ENCODE results near the gene ALDH7A1.
"Not testable (repeated sequence)": the region's sequence is repeated elsewhere in the genome, so short reads cannot be mapped to it uniquely, and the experiment has no call there.

Gene ALDH7A1

DNA sequence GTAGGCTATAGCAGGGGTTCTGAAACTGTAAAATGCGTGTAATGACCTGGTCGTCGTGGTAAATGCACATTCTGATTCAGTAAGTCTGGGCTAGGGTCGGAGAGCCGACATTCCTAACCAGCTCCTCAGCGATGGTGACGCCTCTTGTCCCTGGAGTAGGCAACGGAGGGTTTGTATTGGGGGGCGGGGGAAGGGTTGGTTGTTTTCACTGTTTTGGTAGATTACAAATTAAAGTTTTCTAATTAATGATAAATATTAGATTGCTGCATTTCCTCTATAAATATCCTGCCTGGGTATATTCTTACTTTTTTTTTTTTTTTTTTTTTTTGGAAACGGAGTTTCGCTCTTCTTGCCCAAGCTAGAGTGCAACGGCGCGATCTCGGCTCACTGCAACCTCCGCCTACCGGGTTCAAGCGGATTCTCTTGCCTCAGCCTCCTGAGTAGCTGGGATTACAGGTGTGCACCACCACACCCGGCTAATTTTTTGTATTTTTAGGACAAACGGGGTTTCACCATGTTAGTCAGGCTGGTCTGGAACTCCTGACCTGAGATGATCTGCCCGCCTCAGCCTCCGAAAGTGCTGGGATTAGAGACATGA lies 566 bp upstream of the ALDH7A1 start:
- FAIRE-seq (no peak), DNase-seq (ENCODE audit: low spot score) (no peak)

DNA sequence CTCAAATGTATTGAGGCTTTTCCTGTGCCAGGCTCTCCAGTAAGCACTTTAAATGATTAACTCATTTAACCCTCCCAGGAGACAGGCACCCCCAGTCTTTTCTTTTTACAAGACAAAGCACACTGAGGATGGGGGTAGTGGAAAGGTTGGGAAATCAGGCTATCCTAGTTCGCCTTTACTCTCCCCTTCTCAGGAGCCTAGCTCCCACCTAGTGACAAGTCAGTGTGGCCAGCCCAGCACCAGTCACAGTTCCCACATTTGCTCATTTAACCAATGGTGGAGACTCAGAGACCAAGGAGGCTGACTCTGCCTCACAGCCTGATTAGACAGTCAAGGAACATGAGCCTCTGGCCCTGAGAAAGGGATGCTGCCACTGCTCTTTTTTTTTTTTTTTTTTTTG lies 3.5 kb downstream of the ALDH7A1 start:
- DNase-seq (ENCODE audit: low spot score) (no peak), FAIRE-seq (no peak)

DNA sequence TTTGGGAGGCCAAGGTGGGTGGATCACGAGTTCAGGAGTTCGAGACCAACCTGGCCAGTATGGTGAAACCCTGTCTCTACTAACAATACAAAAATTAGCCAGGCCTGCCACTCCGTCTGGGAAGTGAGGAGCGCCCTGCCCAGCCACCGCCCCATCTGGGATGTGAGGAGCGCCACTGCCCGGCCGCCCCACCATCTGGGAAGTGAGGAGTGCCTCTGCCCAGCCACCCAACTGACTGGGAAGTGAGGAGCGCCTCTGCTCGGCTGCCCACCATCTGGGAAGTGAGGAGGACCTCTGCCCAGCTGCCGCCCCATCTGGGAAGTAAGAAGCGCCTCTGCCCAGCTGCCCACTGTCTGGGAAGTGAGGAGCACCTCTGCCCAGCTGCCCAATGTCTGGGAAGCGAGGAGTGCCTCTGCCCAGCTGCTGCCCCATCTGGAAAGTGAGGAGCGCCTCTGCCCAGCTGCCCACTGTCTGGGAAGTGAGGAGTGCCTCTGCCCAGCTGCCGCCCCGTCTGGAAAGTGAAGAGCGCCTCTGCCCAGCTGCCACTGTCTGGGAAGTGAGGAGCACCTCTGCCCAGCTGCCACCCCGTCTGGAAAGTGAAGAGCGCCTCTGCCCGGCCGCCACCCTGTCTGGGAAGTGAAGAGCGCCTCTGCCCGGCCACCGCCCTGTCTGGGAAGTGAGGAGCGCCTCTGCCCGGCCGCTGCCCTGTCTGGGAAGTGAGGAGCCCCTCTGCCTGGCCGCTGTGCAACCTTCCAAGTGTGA lies 5.3 kb downstream of the ALDH7A1 start:
- DNase-seq (ENCODE audit: low spot score) (no peak), FAIRE-seq (no peak)

DNA sequence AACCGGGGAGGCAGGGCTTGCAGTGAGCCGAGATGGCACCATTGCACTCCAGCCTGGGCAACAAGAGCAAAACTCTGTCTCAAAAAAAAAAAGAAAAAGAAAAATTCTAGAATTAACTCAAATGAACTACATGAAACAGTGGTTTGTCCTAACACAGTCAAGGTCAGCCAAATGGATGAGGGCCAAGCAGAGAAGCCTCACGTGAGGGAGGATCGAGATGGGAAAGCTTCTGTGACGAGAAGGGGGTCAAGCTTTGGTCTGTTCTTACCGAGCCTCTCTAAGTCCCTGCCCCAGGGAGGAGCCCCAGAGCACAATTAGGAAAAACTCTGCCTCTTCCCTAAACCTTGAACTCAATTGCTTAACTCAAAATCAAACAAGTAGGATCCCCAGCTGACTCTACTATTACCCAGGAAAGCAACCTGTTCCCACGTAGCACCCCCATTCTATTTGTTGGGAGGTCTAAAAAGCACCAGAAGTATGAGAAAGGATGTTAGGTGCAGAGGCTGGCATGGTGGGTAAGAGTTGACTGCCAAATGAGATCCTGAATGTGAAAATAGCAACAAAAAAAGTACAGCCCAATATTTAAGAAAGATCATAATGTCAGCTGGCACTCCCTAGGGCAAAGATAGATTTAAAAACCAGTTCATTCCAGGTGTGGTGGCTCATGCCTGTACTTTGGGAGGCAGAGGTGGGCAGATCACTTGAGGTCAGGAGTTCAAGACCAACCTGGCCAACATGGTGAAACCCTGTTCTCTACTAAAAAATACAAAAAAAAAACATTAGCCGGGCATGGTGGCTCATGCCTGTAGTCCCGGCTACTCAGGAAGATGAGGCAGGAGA lies 7.2 kb downstream of the ALDH7A1 start:
- FAIRE-seq (no peak), DNase-seq (ENCODE audit: low spot score) (no peak)

DNA sequence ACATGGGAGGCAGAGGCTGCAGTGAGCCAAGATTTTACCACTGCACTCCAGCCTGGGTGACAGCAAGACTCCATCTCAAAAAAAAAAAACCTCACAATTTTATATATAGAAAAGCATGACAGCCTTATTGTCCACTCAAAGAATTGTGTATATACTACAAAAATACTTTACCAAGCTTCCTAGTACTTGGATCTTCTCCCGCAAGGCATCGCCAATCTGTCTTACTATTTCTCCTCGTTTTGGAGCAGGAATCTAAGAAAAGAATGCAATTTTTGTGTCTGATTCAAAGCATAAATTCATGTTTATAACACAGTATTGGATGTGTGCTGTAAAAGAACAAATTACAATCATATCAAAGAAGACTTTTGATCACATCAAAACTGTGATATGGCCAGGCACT lies 11.3 kb downstream of the ALDH7A1 start:
- no peak for FAIRE-seq

DNA sequence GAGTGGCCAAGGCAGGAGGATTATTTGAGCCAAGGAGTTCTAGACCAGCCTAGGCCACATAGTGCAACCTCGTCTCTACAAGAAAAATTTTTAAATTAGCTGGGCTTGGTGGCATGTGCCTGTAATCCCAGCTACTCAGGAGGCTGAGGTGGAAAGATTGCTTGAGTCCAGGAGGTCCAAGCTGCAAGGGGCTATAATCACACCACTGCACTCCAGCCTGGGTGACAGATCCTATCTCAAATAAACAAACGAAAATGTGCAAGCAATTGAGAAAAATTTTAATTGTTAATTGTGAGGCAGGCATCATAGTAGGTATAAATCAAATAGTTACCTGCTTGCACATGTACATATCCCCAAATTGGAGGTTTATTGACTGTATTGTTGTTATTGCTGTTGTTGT lies 15.3 kb downstream of the ALDH7A1 start:
- FAIRE-seq = no peak
- no peak for DNase-seq (ENCODE audit: low spot score)

More for the DNA sequence above, 11.3 kb downstream of the ALDH7A1 start:
- no peak for DNase-seq (ENCODE audit: low spot score)

DNA sequence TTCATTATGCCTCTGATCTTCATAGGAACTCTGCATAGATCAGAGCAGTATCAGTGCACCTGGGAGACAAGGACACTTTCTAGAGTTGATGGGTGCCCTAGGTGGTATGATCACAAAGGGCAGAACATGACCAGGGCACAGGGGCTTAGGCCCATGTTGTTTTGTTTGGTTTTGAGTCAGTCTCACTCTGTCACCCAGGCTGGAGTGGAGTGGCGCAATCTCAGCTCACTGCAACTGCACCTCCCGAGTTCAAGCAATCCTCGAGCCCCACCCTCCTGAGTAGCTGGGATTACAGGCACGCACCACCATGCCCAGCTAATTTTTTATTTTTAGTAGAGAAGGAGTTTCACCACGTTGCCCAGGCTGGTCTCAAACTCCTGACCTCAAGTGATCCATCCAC lies 17.6 kb downstream of the ALDH7A1 start:
- DNase-seq (ENCODE audit: low spot score) (no peak), FAIRE-seq (no peak)

DNA sequence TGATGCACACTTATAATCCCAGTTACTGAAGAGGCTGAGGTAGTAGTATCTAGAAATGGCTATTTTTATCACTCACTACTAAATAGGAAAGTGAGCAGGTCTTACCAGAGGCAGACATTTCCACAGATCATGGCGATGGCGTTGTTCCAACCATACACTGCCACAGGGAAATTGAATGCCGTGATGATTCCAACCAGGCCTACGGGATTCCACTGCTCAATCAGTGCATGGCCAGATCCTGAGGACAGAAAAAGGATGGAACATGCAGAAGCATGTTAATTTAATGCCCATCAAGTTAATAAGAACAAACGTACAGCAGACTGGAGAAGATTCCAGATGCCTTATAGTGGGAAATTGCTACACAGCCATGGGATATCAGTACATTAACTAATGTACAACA lies 18.0 kb downstream of the ALDH7A1 start:
- FAIRE-seq = no peak
- no peak for DNase-seq (ENCODE audit: low spot score)

DNA sequence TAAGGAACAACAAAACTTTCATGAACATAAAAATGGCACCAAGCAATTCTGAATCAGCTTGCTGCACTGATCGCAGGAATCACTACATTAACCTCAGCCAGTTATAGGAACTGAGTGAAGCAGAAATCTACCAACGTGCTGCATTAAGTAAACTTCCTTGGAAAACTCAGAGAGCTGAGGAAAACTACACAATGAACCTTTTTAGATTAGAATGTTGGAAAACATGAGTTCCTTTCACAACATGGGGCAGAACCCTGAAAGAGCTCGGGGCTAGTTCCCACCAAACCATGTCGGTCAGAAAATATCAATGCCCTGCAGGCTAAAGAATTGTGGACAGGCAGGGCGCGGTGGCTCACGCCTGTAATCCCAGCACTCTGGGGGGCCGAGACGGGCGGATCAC lies 19.4 kb downstream of the ALDH7A1 start:
- DNase-seq (ENCODE audit: low spot score) = no peak
- FAIRE-seq = no peak

DNA sequence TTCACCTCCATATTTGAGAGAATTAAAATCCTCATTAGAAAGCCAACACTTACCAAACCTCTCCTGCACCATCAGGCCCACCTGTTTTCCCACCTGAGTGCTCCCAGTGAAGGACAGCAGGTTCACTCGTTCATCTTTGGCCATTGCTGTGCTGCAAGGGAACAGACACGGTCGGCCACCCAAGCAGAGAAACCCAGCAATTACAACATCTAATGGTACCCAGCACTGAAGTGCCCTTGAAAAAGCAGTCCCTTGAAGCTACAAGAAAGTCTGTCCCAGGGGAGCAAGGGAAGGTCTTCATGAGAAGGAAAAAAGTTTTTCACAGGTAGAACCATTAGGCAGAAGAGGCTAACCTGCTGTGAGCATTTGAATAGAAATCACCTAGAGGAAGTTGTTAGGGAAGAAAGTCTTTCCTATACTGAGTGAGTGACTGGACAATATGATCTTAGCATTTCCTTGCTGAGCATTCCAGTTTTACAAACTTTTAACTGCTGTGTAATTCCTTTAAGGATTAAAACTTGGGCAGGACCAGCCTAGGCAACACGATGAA lies 26.7 kb downstream of the ALDH7A1 start:
- FAIRE-seq (no peak), DNase-seq (ENCODE audit: low spot score) (no peak)

DNA sequence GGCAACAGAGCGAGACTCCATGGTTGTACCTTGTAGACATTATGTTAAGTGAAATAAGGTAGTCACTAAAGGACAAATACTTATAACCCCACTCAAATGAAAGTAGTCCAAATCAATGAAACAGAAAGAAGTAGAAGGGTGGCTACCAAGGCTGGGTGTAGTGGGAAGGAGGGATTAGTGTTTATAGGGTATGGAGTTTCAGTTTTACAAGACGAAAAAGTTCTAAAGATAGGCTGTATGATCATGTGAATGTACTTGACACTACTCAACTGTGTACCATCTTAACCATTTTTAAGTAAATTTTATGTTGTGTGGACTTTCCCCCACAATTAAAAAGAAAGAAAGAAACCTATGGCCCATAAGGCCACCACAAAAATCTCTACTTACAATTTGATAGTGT lies 32.2 kb downstream of the ALDH7A1 start:
- DNase-seq (ENCODE audit: low spot score) = no peak

DNA sequence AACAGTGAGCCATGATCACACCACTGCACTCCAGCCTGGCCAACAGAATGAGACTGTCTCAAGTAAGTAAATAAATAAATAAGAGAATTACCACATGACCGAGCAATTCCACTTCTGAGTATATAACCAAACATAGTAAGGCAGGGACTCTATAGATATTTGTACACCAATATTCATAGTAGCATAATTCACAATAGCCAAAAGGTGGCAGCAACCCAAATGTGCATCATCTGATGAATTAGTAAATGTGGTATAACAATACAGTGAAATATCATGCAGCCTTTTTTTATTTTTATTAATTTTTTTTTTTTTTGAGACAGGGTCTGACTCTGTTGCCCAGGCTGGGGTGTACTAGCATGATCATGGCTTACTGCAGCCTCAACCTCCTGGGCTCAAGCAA lies 33.1 kb downstream of the ALDH7A1 start:
- FAIRE-seq (no peak), DNase-seq (ENCODE audit: low spot score) (no peak)

More for the DNA sequence above, 32.2 kb downstream of the ALDH7A1 start:
- no peak for FAIRE-seq

DNA sequence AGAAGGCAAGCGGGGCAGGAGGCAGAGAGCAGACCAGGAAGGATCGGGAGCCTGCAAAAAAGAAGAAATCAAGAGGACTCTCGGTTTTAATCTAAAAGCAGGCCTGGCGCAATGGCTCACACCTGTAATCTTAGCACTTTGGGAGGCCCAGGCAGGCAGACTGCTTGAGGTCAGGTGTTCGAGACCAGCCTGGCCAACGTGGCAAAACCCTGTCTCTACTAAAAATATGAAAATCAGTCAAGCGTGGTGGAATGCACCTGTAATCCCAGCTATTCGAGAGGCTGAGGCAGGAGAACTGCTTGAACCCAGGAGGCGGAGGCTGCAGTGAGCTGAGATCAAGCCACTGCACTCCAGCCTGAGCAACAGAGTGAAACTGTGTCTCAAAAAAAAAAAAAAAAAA lies 39.9 kb downstream of the ALDH7A1 start:
- not testable (repeated sequence) for FAIRE-seq; DNase-seq (ENCODE audit: low spot score)

DNA sequence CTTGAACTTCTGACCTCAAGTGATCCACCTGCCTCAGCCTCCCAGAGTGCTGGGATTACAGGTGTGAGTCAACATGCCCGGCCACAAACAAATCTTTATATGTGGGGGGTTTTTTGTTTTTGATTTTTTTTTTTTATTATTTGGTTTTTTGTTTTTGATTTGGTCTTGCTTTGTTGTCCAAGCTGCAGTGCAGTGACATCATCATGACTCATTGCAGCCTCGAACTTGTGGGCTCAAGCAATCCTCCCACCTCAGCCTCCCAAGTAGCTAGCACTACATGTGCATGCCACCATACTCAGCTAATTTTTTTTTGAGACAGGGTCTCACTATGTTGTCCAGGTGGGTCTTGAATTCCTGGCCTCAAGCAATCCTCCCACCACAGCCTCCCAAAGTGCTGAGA lies 42.4 kb downstream of the ALDH7A1 start:
- DNase-seq (ENCODE audit: low spot score) = no peak
- FAIRE-seq = no peak

DNA sequence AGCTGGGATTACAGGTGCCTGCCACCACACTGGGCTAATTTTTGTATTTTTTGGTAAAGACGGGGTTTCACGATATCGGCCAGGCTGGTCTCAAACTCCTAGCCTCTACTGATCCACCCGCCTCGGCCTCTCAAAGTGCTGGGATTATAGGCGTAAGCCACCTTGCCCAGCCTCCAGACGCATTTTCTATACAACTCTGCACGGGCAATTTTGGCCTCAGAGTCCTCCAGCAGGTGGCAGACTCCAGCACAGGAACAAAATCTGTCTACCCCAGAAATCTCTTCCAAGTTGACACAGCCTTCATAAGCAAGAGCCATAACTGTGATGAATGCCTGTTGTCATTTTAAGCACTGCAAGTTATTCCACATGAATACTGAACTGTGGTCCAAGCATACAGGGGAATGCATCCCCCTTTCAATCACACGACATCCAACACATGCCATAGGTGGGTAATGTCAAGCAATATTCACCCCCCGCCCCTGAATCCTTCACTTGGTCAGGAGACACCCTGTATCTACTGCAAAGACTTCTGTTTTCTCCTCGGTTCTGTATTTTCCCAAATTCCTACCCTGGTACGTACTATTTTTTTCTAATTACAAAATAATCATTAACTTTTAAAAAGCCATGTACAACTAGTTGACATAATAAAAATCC lies 50.8 kb downstream of the ALDH7A1 start:
- DNase-seq (ENCODE audit: low spot score) (peak; percentile 36), FAIRE-seq (no peak)

DNA sequence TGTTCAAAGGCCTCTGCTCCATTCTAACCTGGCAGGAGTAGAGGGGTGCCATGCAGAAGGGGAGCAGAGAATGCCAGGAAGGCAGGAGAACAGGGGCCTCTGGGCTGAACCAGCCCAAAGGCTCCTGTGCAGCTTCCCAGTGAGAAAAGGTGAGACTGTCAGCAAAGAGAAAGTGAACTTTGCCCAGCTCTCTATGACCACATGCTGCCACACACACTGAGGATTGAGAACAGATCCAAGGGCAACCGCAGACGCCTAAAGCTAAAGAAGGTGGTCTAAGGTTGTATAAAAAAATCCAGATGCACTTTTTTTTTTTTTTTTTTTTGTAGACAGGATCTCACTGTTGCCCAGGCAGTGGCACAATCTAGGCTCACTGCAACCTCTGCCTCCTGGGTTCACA lies 51.4 kb downstream of the ALDH7A1 start:
- no peak for DNase-seq (ENCODE audit: low spot score)

DNA sequence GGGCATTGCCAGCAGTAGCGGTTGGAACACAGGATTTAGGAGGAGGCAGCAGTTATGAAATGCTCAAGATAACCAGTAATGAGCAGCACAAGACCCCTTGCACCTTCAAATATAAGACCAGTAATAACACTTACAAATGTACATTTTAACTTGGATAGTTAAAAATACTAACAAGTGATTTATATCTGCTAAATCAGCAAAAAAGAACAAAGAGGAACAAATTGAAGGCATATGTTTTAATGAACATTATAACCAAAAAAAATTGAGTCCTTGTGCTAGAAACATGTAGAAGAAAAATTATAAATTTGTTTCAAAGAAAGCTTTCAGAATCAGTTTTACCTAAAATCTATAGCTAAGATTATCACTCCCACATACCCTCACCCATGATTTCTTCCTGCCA lies 52.0 kb downstream of the ALDH7A1 start:
- no peak for FAIRE-seq
- no peak for DNase-seq (ENCODE audit: low spot score)

More for the DNA sequence above, 51.4 kb downstream of the ALDH7A1 start:
- FAIRE-seq = no peak

DNA sequence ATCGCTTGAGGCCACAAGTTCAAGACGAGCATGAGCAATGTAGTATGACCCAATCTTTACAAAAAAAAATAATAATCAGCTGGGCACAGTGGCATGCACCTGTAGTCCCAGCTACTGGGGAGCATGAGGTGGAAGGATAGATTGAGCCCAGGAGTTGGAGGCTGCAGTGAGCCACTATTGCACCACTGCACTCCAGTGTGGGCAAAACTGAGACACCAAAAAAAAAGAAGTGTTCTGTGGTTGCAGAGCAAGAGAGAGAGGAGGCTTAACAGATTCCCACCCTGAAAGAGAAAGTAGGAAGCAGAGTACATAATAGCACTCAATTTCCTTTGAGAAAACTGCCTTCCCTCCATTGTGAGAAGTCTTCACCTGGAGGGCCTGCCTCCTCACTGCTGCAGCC lies 52.6 kb downstream of the ALDH7A1 start:
- DNase-seq (ENCODE audit: low spot score) (no peak), FAIRE-seq (no peak)

DNA sequence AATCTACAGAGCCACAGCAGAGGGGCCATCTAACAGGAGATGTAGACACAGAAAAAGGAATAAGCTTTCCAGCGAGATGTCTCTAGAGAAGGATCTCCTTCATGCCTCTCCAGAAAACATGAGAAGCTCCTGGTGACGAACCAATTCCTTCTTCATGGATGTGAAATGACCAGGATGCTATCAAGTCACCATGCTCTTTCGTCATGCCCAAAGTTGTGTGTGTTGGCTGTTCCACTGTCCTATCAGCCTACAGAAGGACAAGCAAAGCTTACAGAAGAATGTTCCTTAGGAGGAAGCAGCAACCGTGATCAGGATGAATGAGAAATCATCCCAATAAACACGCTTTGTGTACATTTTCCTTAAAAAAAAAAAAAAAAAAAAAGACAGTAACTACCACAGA lies 54.4 kb downstream of the ALDH7A1 start:
- DNase-seq (ENCODE audit: low spot score) (no peak), FAIRE-seq (no peak)

DNA sequence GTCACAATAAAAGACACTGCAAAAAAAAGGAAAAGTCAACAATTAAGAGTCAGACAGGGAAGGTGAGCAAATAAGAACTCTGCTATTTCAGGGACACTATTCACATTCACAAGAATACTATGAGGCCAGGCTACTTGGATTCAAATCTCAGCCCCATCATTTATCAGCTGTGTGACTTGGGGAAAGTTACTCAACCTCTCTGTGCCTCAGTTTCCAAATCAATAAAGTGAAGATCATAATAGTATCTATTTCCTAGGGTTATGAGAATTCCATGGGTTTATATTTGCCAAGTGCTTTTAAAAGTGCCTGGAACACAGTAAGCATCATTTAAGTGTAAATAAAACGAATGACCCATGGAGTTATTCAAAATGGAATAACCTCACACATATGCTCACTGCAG lies 56.4 kb downstream of the ALDH7A1 start:
- no peak for FAIRE-seq

DNA sequence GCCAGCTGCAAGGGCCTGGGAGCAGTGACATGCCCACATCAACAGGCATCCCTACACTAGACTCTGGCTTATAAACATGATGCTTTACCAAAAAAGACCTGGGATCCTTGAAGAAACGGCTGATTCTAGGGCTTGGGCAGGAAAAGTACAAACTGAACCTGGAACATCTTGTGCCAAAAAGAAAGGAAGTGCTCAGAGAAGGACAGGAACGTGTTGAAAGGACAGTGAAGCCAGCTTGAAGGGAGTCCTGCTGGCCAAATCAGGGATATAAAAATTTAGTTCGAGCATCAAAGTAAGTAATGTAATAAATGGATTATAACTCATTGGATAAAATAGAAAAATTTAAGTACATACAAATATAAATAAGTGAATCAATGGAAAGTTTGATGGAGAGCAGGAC lies 58.1 kb downstream of the ALDH7A1 start:
- no peak for DNase-seq (ENCODE audit: low spot score)
- FAIRE-seq = no peak

More for the DNA sequence above, 56.4 kb downstream of the ALDH7A1 start:
- DNase-seq (ENCODE audit: low spot score) = no peak

All from urothelium cell line (cell line).